ENCODE data around the gene EBNA1BP2. TPM values are rescaled to one million over a fixed set of nuclear protein-coding genes. Genes with fewer than 3 reads are reported as not detected.

EBNA1BP2 gene
- total and polyA plus RNA-seq, 10 of the 15 experiments (the other 5 are each of a cell fraction or from before 2014, with no cell fraction given) = 57.5 to 275 (median 133) TPM

GRCh38 chr1:43199093-43199726 lies 27.1 kb upstream of the EBNA1BP2 start (continued):
- TF ChIP-seq PRDM15 (CRISPR knock-in tag; IDR thresholded peaks at IDR 0.05) = no peak
- TF ChIP-seq ZBED1 (IDR thresholded peaks at IDR 0.05; ENCODE audit: borderline replicate concordance) = no peak
- TF ChIP-seq NFXL1 (IDR thresholded peaks at IDR 0.05; ENCODE audit: borderline replicate concordance) = no peak
- TF ChIP-seq POLR2AphosphoS5 (IDR thresholded peaks at IDR 0.05; ENCODE audit: low read length) = peak; percentile 46; the same call in 1 of the 2 replicates
- TF ChIP-seq STAT1 (conservative IDR thresholded peaks at IDR 0.05) = no peak
- no peak for TF ChIP-seq IRF5 (IDR thresholded peaks at IDR 0.05; ENCODE audit: borderline replicate concordance)
- peak; percentile 62 for TF ChIP-seq TCF12 (IDR thresholded peaks at IDR 0.05; ENCODE audit: low read depth, low read length)
- TF ChIP-seq NFIC (IDR thresholded peaks at IDR 0.05; ENCODE audit: low read depth, low read length) = peak; percentile 59
- TF ChIP-seq LARP7 (IDR thresholded peaks at IDR 0.05) = no peak
- no peak for TF ChIP-seq SRF (IDR thresholded peaks at IDR 0.05; ENCODE audit: low read depth in 2 of 2, low read length in 2 of 2)
- TF ChIP-seq NKRF (conservative IDR thresholded peaks at IDR 0.05) = no peak
- no peak for TF ChIP-seq RELA (IDR thresholded peaks at IDR 0.05; ENCODE audit: borderline replicate concordance, partially characterized antibody)
- no peak for TF ChIP-seq IRF3 (IDR thresholded peaks at IDR 0.05)
- TF ChIP-seq FOXM1 (IDR thresholded peaks at IDR 0.05; ENCODE audit: low read depth, low read length) = peak; percentile 61
- TF ChIP-seq TAF1 (IDR thresholded peaks at IDR 0.05; ENCODE audit: borderline replicate concordance, low read depth, low read length) = peak; percentile 52; the same call in 1 of the 2 replicates
- no peak for TF ChIP-seq MYB (IDR thresholded peaks at IDR 0.05; ENCODE audit: borderline replicate concordance, low read depth, low read length)
- TF ChIP-seq MXI1 (IDR thresholded peaks at IDR 0.05; ENCODE audit: low read depth, low read length) = peak; percentile 74
- no peak for TF ChIP-seq HCFC1 (IDR thresholded peaks at IDR 0.05; ENCODE audit: low read length)
- no peak for TF ChIP-seq SUPT20H (IDR thresholded peaks at IDR 0.05; ENCODE audit: borderline replicate concordance, control insufficient read depth, low read depth, low read length)
- TF ChIP-seq NBN (IDR thresholded peaks at IDR 0.05) = peak; percentile 97
- no peak for TF ChIP-seq EZH2 (IDR thresholded peaks at IDR 0.05; ENCODE audit: borderline replicate concordance, control insufficient read depth, low read depth, low read length)
- no peak for TF ChIP-seq ZSCAN29 (IDR thresholded peaks at IDR 0.05)
- TF ChIP-seq POLR2A (IDR thresholded peaks at IDR 0.05; ENCODE audit: low read depth, low read length) = peak; percentile 46; the same call in 1 of the 2 replicates
- TF ChIP-seq KLF5 (IDR thresholded peaks at IDR 0.05; ENCODE audit: partially characterized antibody) = no peak
